Endometrial microvascular endothelial cells (primary cell): ENCODE measurements around the gene MKKS. TPM values are rescaled to one million over a fixed set of nuclear protein-coding genes. Genes with fewer than 3 reads are reported as not detected.

Experiments
- in situ Hi-C: cut with HindIII; loops from 2 replicates; pipeline ENCODE4 v1.10.0; 2017; ENCODE audit warnings: low sequenced_read_pairs, low pct_unique_long_range_greater_than_20kb; ENCODE audit errors: inconsistent ontology term
- total RNA-seq: library from RNA; depleted of rRNA; stranded (reverse); fragments of >200 nt; gene quantifications from one replicate; pipeline ENCODE4 v1.2.3, GENCODE V29; 2015; ENCODE audit errors: inconsistent ontology term

Gene MKKS
- total RNA-seq, 1 donor from 2014 or later = 11.7 TPM

GRCh38 chr20:10352934-10353824 lies 80.8 kb downstream of the MKKS start:
- in situ Hi-C loops = no loop called here

Other genes starting within 250 kb of the MKKS start
- 0.09 TPM for gene SNAP25, start 215.4 kb downstream of the MKKS start, total RNA-seq
- gene SLX4IP, start 1.1 kb upstream of the MKKS start, total RNA-seq = 2.6 TPM
- 58.1 TPM for gene JAG1, start 239.8 kb upstream of the MKKS start, total RNA-seq